Large intestine (tissue), 1 donor: Measurements from ENCODE around the gene CAPN11. TPM values are rescaled to one million over a fixed set of nuclear protein-coding genes. Genes with fewer than 3 reads are reported as not detected.

ENCODE experiments used
- polyA plus RNA-seq: library from polyadenylated mRNA; unstranded; fragments of 120-200 nt; gene quantifications from one replicate; pipeline ENCODE4 v1.2.1, GENCODE V29; 2013

Gene CAPN11
- polyA plus RNA-seq, 1 donor: 0.03 TPM

Other genes starting within 250 kb of the CAPN11 start
- 51.4 TPM for gene MRPL14, start 31.4 kb upstream of the CAPN11 start, polyA plus RNA-seq
- 34.4 TPM for gene TMEM63B, start 31.3 kb upstream of the CAPN11 start, polyA plus RNA-seq
- gene MYMX, start 58.1 kb downstream of the CAPN11 start, polyA plus RNA-seq: 0.13 TPM
- 47.4 TPM for gene SLC29A1, start 64.8 kb downstream of the CAPN11 start, polyA plus RNA-seq
- 830 TPM for gene HSP90AB1, start 88.3 kb downstream of the CAPN11 start, polyA plus RNA-seq
- gene SLC35B2, start 98.7 kb downstream of the CAPN11 start, polyA plus RNA-seq: 43.5 TPM
- gene NFKBIE, start 106.7 kb downstream of the CAPN11 start, polyA plus RNA-seq: 10.5 TPM
- 3.2 TPM for gene TMEM151B, start 111.6 kb downstream of the CAPN11 start, polyA plus RNA-seq
- 14.3 TPM for gene AARS2, start 154.5 kb downstream of the CAPN11 start, polyA plus RNA-seq
- not detected for gene SPATS1, start 183.8 kb downstream of the CAPN11 start, polyA plus RNA-seq
- 21.2 TPM for gene CDC5L, start 228.9 kb downstream of the CAPN11 start, polyA plus RNA-seq